ENCODE data around the gene LRTM2.

Gene LRTM2

DNA sequence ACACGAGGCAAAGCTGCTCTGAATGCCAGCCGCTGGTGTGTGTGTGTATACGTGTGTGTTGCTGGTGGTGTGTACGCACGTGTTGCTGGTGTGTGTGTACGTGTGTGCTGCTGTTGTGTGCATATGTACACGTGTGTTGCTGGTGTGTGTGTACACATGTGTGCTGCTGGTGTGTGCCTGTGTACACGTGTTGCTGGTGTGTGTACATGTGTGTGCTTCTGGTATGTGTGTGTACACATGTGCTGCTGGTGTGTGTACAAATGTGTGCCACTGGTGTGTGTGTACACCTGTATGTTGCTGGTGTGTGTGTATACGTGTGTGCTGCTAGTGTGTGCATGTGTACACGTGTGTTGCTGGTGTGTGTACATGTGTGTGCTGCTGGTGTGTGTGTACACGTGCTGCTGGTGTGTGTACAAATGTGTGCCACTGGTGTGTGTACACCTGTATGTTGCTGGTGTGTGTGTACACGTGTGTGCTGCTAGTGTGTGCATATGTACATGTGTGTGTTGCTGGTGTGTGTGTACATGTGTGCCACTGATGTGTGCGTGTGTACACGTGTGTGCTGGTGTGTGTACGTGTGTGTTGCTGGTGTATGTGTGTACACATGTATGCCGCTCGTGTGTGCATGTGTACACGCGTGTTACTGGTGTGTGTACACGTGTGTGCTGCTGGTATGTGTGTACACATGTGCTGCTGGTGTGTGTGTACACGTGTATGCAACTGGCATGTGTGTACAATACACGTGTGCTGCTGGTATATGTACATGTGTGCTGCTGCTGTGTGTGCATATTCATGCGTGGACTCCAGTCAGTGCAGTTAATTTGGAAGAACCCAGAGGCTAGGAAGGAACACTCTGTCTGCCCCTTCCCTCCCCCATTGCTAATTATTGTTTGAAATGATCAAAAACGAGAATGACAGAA lies 50.9 kb downstream of the LRTM2 start:
- DNase-seq, result no peak

DNA sequence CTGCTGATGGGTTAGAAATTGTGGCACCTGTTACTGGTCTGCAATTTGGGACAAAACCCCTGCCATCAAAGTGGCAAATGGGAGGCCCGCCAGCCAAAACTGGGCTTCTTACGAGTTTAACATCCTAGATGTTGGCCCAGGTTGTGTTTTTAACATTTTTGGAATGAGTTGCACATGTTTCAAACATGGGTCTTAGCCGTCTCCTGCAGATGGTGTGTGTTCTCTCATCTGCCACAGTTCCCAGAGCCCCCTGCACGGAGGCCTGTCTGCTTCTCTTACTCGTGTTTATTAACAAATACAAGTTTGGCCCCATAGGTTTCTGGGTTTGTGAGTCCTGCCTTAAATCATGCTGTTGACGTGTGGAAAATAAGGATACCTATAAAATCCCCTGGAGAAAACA lies 51.6 kb downstream of the LRTM2 start:
- no peak for DNase-seq

GRCh38 chr12:1872448-1872847 lies 52.1 kb downstream of the LRTM2 start:
- DNase-seq, result no peak

- no peak for DNase-seq
Measured at GRCh38 chr12:1873531-1874510, 53.5 kb downstream of the LRTM2 start.

- DNase-seq, result no peak
Measured at GRCh38 chr12:1875608-1876007, 55.2 kb downstream of the LRTM2 start.

- no peak for DNase-seq
Measured at GRCh38 chr12:1876086-1876485, 55.7 kb downstream of the LRTM2 start.

- DNase-seq, result no peak
Measured at GRCh38 chr12:1877169-1877878, 57.0 kb downstream of the LRTM2 start.

- DNase-seq, result no peak
Measured at GRCh38 chr12:1878214-1878613, 57.8 kb downstream of the LRTM2 start.

- no peak for DNase-seq
Measured at GRCh38 chr12:1878695-1879094, 58.3 kb downstream of the LRTM2 start.

DNA sequence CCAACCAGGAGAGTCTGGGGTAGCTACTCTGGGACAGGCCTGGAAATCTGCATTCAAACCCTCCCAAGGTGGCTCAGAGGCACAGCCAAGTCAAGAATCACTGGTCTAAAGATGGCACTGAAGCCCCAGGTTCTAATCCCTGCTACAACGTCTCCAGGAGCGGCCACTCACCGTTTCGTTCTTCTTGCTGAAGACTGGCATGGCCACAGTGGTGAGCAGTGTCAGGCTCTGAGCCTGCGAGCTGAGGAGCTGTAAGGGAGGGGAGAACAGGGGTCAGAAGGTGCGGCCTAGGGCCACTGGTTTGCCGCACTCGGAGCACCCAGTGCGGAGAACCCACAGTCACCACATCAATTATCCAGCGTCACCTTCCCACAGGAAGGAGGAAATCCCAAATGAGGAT lies 59.3 kb downstream of the LRTM2 start:
- no peak for DNase-seq

GRCh38 chr12:1880153-1880845 lies 59.9 kb downstream of the LRTM2 start:
- no peak for DNase-seq

- no peak for DNase-seq
Measured at GRCh38 chr12:1880876-1881275, 60.5 kb downstream of the LRTM2 start.

- no peak for DNase-seq
Measured at GRCh38 chr12:1881301-1881700, 60.9 kb downstream of the LRTM2 start.

DNA sequence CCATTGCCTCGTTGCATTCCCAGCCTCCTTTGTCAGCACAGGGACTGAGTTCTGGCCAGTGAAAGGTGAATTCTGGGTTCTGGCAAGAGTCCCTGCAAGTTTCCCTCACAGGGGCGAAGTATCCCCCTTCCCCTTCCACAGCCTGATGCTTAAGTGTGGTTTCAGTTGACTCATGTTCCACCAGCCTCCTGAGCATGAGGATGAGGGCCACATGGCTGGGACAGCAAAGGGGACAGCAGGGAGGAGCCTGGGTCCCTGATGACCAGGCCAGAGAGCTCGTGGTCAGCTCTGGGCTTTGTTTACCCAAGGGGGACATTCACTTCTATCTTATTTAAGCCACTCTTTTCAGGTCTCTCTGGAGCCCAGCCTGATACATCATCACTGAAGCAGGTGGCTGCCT lies 61.6 kb downstream of the LRTM2 start:
- DNase-seq, result no peak

DNA sequence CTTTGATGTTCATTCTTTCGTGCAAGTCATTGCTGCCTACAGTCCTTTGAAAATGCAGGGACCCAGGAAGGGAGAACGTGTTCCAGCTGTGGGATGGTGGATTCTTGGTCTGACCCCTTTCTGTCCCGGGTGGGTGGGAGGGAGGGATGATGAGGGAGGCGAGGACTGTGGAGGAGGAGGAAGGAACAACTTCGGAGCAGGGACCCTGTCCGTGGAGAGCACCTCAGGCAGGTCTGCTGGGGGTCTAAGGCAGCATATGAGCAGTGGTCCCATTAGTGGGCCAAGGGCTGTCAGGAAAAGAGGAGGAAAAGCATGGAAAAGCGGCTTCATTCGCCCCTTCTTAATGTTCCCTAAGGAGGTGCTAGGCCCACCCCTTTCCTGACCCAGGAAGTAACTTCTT lies 62.0 kb downstream of the LRTM2 start:
- DNase-seq, result no peak

- no peak for DNase-seq
Measured at GRCh38 chr12:1882850-1883470, 62.6 kb downstream of the LRTM2 start.

DNA sequence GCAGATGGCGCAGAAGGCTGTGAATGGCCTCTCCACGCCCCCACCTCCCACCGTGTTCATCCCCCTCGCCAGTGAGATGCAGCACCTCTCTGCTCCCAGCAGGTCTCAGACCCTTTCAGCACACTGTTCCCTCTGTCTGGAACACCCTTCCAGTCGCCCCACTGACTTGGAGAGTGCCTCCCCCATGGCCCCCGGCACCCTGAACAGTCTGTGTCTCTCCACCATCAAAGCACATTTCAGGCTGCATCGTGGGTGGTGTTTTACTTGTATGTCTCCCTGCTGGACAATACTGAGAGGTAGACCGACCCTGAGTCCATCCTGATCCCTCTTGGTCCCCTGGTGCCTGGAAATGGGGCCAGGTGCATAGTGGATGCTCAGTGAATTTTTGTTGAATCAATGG lies 63.1 kb downstream of the LRTM2 start:
- DNase-seq, result no peak

DNA sequence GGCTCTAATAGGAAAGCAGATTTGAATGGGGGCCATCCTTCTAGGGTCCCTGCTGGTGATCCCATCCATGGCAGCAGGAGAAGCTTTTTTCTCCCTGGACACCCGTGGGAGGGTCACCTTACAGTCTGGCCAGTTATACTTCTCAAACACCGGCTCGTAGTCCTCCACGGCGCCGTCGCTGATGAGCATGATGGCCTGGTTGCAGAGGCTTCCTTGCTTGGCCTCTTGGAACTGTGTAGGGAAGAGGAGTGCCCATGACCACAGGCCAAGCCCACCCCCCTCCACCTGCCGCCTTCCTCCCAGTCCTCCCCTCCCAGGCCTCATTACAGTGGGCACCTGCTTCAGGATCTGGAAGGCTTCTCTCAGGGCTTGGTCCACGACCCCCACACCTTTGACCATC lies 64.3 kb downstream of the LRTM2 start:
- no peak for DNase-seq

- no peak for DNase-seq
Measured at GRCh38 chr12:1885082-1885596, 64.8 kb downstream of the LRTM2 start.

GRCh38 chr12:1885599-1886245 lies 65.4 kb downstream of the LRTM2 start:
- DNase-seq, result no peak
